Neuronal stem cell (in vitro differentiated cells): Measurements from ENCODE around the gene NUBPL.
"Not testable (repeated sequence)": the region's sequence is repeated elsewhere in the genome, so short reads cannot be mapped to it uniquely, and the experiment has no call there.

Experiments used
- DNase-seq: peaks from one replicate; pipeline ENCODE4 v3.0.0-alpha.2; 2013; ENCODE audit warnings: low spot score
- H2AFZ ChIP-seq: one replicate; pipeline ENCODE4 v1.6.1; 2013; ENCODE audit warnings: mild to moderate bottlenecking, low read length, inconsistent platforms
- H2AK5ac ChIP-seq: 2 replicates; pipeline ENCODE4 v1.6.1; 2013; ENCODE audit warnings: low read depth, mild to moderate bottlenecking, inconsistent platforms, low read length, moderate library complexity, mixed read lengths
- H2BK120ac ChIP-seq: 2 replicates; pipeline ENCODE4 v1.6.1; 2013; ENCODE audit warnings: low read depth, mild to moderate bottlenecking, inconsistent platforms, low read length, moderate library complexity, mixed read lengths
- H2BK12ac ChIP-seq: one replicate; pipeline ENCODE4 v1.6.1; 2013; ENCODE audit warnings: low read length, inconsistent platforms
- H2BK15ac ChIP-seq: 2 replicates; pipeline ENCODE4 v1.6.1; 2013; ENCODE audit warnings: mild to moderate bottlenecking, low read length, inconsistent platforms, mixed read lengths
- H2BK5ac ChIP-seq: one replicate; pipeline ENCODE4 v1.6.1; 2013; ENCODE audit warnings: inconsistent platforms, mild to moderate bottlenecking, low read length, moderate library complexity
- H3K14ac ChIP-seq: one replicate; pipeline ENCODE4 v1.6.1; 2013; ENCODE audit warnings: low read length, inconsistent platforms
- H3K18ac ChIP-seq: 2 replicates; pipeline ENCODE4 v1.6.1; 2013; ENCODE audit warnings: low read length, inconsistent platforms
- H3K23ac ChIP-seq: 2 replicates; pipeline ENCODE4 v1.6.1; 2013; ENCODE audit warnings: low read depth, mild to moderate bottlenecking, mixed read lengths, low read length, inconsistent platforms; ENCODE audit not compliant: poor library complexity
- H3K27ac ChIP-seq: replicated peaks from 3 replicates; pipeline ENCODE4 v1.5.1; 2013; ENCODE audit warnings: low read length, inconsistent platforms
- H3K27me3 ChIP-seq, 3 experiments: 2 replicates each; pipeline ENCODE4 v1.6.1; 2013; ENCODE audit warnings: low read length in 3 of 3, mild to moderate bottlenecking in 2 of 3, inconsistent platforms in 1 of 3, low read depth in 1 of 3, mixed read lengths in 1 of 3, moderate library complexity in 1 of 3; ENCODE audit not compliant: control insufficient read depth in 3 of 3, insufficient read depth in 3 of 3
- H3K36me3 ChIP-seq, 2 donors: replicated peaks in 1 of 2; 2 replicates each; pipeline ENCODE4 v1.6.1; 2013; ENCODE audit warnings: low read length in 2 of 2; ENCODE audit not compliant: control insufficient read depth in 2 of 2, insufficient read depth in 2 of 2
- H3K4ac ChIP-seq: 2 replicates; pipeline ENCODE4 v1.6.1; 2013; ENCODE audit warnings: inconsistent platforms, mild to moderate bottlenecking, low read length, moderate library complexity
- H3K4me1 ChIP-seq, 2 donors: 1 replicate in 1 of 2; 2 replicates in 1 of 2; pipeline ENCODE4 v1.6.1; 2013; ENCODE audit warnings: low read length in 2 of 2, low read depth in 1 of 2; ENCODE audit not compliant: control insufficient read depth in 2 of 2, insufficient read depth in 1 of 2
- H3K4me2 ChIP-seq: one replicate; pipeline ENCODE4 v1.6.1; 2013; ENCODE audit warnings: mild to moderate bottlenecking, low read length, inconsistent platforms; ENCODE audit not compliant: insufficient read depth, poor library complexity, severe bottlenecking
- H3K4me3 ChIP-seq, 2 donors: 2 replicates each; pipeline ENCODE4 v1.5.1; 2013; ENCODE audit warnings: low read length in 2 of 2, mild to moderate bottlenecking in 2 of 2, inconsistent platforms in 1 of 2, moderate library complexity in 1 of 2
- H3K79me1 ChIP-seq: one replicate; pipeline ENCODE4 v1.6.1; 2013; ENCODE audit warnings: low read depth, mild to moderate bottlenecking, inconsistent platforms, low read length, moderate library complexity
- H3K9ac ChIP-seq: one replicate; pipeline ENCODE4 v1.6.1; 2013; ENCODE audit warnings: mild to moderate bottlenecking, low read depth, low read length, inconsistent platforms; ENCODE audit not compliant: poor library complexity
- H3K9me3 ChIP-seq, 2 donors: replicated peaks in 1 of 2; 2 replicates each; pipeline versions ENCODE3 to v1.6.1; 2013; ENCODE audit warnings: low read length in 2 of 2, mild to moderate bottlenecking in 2 of 2, inconsistent platforms in 1 of 2, low read depth in 1 of 2, mixed read lengths in 1 of 2, moderate library complexity in 1 of 2; ENCODE audit not compliant: control insufficient read depth in 2 of 2, insufficient read depth in 1 of 2
- H4K8ac ChIP-seq: one replicate; pipeline ENCODE4 v1.6.1; 2013; ENCODE audit warnings: low read depth, mild to moderate bottlenecking, inconsistent platforms, low read length, moderate library complexity
- H4K91ac ChIP-seq: one replicate; pipeline ENCODE4 v1.6.1; 2013; ENCODE audit warnings: low read length, low read depth, mild to moderate bottlenecking, inconsistent platforms; ENCODE audit not compliant: poor library complexity
- WGBS, 2 donors: extraction: QIAGEN DNeasy Blood & Tissue Kit; methylation state at CpG; one replicate each; pipeline ENCODE4 v1.1.7; 2013; ENCODE audit warnings: missing lambda C conversion rate in 2 of 2, mixed read lengths in 1 of 2; ENCODE audit not compliant: insufficient read length in 2 of 2, insufficient replicate concordance in 1 of 2; ENCODE audit errors: extremely low coverage in 2 of 2; 5-methylcytosine and 5-hydroxymethylcytosine counted together

Gene NUBPL

GRCh38 chr14:31806249-31806648, 245.0 kb downstream of the NUBPL start:
- no peaks in the 10 kb centered on the region for H3K27me3 ChIP-seq
- no peak overlapping the region for H2BK5ac ChIP-seq
- no peak overlapping the region for H3K23ac ChIP-seq
- H2BK15ac ChIP-seq = no peak overlapping the region
- H4K8ac ChIP-seq = no peak overlapping the region
- no peaks in the 10 kb centered on the region for H3K4me1 ChIP-seq
- H3K27ac ChIP-seq = no peak overlapping the region
- no peaks in the 10 kb centered on the region for H3K79me1 ChIP-seq
- no peak overlapping the region for H3K18ac ChIP-seq
- no peaks in the 10 kb centered on the region for H3K9me3 ChIP-seq
- no peak overlapping the region for H3K4me3 ChIP-seq
- no peak overlapping the region for H2BK12ac ChIP-seq
- no peak overlapping the region for H2AK5ac ChIP-seq
- H3K4ac ChIP-seq = no peak overlapping the region
- no peak overlapping the region for H4K91ac ChIP-seq
- no peaks in the 10 kb centered on the region for H3K36me3 ChIP-seq
- no peak overlapping the region for H3K9ac ChIP-seq
- no peak overlapping the region for H2BK120ac ChIP-seq
- no peak overlapping the region for H3K14ac ChIP-seq
- H3K4me2 ChIP-seq = no peak overlapping the region
- no peak overlapping the region for H2AFZ ChIP-seq
- no peak for DNase-seq

GRCh38 chr14:31811693-31812628, 250.8 kb downstream of the NUBPL start:
- H3K4me3 ChIP-seq, H2BK120ac ChIP-seq, H3K4me2 ChIP-seq, H3K36me3 ChIP-seq, H3K9ac ChIP-seq, H3K23ac ChIP-seq, H3K27ac ChIP-seq, H3K4ac ChIP-seq, H3K27me3 ChIP-seq, H4K8ac ChIP-seq, H3K18ac ChIP-seq, DNase-seq, H2AFZ ChIP-seq, H4K91ac ChIP-seq, H3K4me1 ChIP-seq, H3K9me3 ChIP-seq, H2AK5ac ChIP-seq, H3K79me1 ChIP-seq, H2BK5ac ChIP-seq, H2BK12ac ChIP-seq, H3K14ac ChIP-seq, H2BK15ac ChIP-seq: not testable (repeated sequence)
- no CpG with 5 or more reads among the region's 15 CpGs for WGBS, 2 donors

- not testable (repeated sequence) for H4K8ac ChIP-seq, H3K4me2 ChIP-seq, H2AFZ ChIP-seq, H3K79me1 ChIP-seq, H2AK5ac ChIP-seq, H3K9ac ChIP-seq, H3K4me3 ChIP-seq, H2BK12ac ChIP-seq, H3K27ac ChIP-seq, H2BK5ac ChIP-seq, DNase-seq, H4K91ac ChIP-seq, H3K4me1 ChIP-seq, H2BK15ac ChIP-seq, H3K36me3 ChIP-seq, H3K23ac ChIP-seq, H3K9me3 ChIP-seq, H2BK120ac ChIP-seq, H3K27me3 ChIP-seq, H3K14ac ChIP-seq, H3K18ac ChIP-seq, H3K4ac ChIP-seq
- WGBS, 2 donors = no CpG with 5 or more reads among the region's 2 CpGs
These were observed 252.7 kb downstream of the NUBPL start for GRCh38 chr14:31813724-31814490.

- Histone ChIP-seq H3K79me1 (no peaks in the 10 kb centered on the region), H3K9me3 (no peaks in the 10 kb centered on the region), H4K8ac (no peak overlapping the region), H3K14ac (no peak overlapping the region), H3K27ac (no peak overlapping the region), H3K36me3 (no peaks in the 10 kb centered on the region), H2BK5ac (no peak overlapping the region), H2AFZ (no peak overlapping the region), H2BK12ac (no peak overlapping the region), H2BK15ac (no peak overlapping the region), H3K4me1 (no peaks in the 10 kb centered on the region), H2BK120ac (no peak overlapping the region), H3K4me3 (no peak overlapping the region), H3K27me3 (no peaks in the 10 kb centered on the region), H2AK5ac (no peak overlapping the region), H3K4ac (no peak overlapping the region), H3K23ac (no peak overlapping the region), H3K9ac (no peak overlapping the region), H3K4me2 (no peak overlapping the region), H4K91ac (no peak overlapping the region), H3K18ac (no peak overlapping the region)
- DNase-seq = no peak
These were observed 258.1 kb downstream of the NUBPL start for GRCh38 chr14:31819281-31819680.
